Duodenal mucosa (tissue), 2 donors: ENCODE results near the gene CARMIL3.

Experiments
- H3K27ac ChIP-seq: one replicate; pipeline ENCODE4 v1.7.0; 2013; ENCODE audit warnings: low read depth, low read length
- H3K27me3 ChIP-seq, 2 donors: one replicate each; pipeline ENCODE4 v1.7.0; 2013; ENCODE audit warnings: low read length in 2 of 2, control low read depth in 1 of 2; ENCODE audit not compliant: insufficient read depth in 2 of 2, control insufficient read depth in 1 of 2
- H3K36me3 ChIP-seq, 2 donors: one replicate each; pipeline ENCODE4 v1.7.0; 2013; ENCODE audit warnings: low read length in 2 of 2, control low read depth in 1 of 2; ENCODE audit not compliant: insufficient read depth in 2 of 2, control insufficient read depth in 1 of 2
- H3K4me1 ChIP-seq, 2 donors: one replicate each; pipeline ENCODE4 v1.7.0; 2013; ENCODE audit warnings: low read length in 2 of 2, control low read depth in 1 of 2; ENCODE audit not compliant: insufficient read depth in 2 of 2, control insufficient read depth in 1 of 2
- H3K4me3 ChIP-seq, 2 donors: one replicate each; pipeline ENCODE4 v1.7.0; 2013; ENCODE audit warnings: low read length in 2 of 2, low read depth in 1 of 2
- H3K9ac ChIP-seq, 2 donors: one replicate each; pipeline ENCODE4 v1.7.0; 2013; ENCODE audit warnings: low read length in 2 of 2, low read depth in 1 of 2
- H3K9me3 ChIP-seq, 2 donors: one replicate each; pipeline ENCODE4 v1.7.0; 2013; ENCODE audit warnings: low read length in 2 of 2, control low read depth in 1 of 2; ENCODE audit not compliant: control insufficient read depth in 1 of 2

CARMIL3 gene

GRCh38 chr14:24077086-24077485 is 25.3 kb downstream of the CARMIL3 start:
- no peak overlapping the region for H3K9ac ChIP-seq
- H3K27ac ChIP-seq = no peak overlapping the region
- peaks cover 56% of the 10 kb centered on the region in 2 donors for H3K4me1 ChIP-seq
- H3K27me3 ChIP-seq = peaks cover 0 to 3% of the 10 kb centered on the region in 2 donors
- no peak overlapping the region for H3K4me3 ChIP-seq
- no peaks in the 10 kb centered on the region for H3K9me3 ChIP-seq
- H3K36me3 ChIP-seq = no peaks in the 10 kb centered on the region

- H3K27ac ChIP-seq = no peak overlapping the region
- H3K9ac ChIP-seq = no peak overlapping the region
- no peaks in the 10 kb centered on the region for H3K9me3 ChIP-seq
- no peak overlapping the region for H3K4me3 ChIP-seq
- peaks cover 0 to 3% of the 10 kb centered on the region in 2 donors for H3K27me3 ChIP-seq
- no peaks in the 10 kb centered on the region for H3K36me3 ChIP-seq
- H3K4me1 ChIP-seq = peaks cover 46 to 48% of the 10 kb centered on the region in 2 donors
Measured at GRCh38 chr14:24078146-24078545, 26.3 kb downstream of the CARMIL3 start.

GRCh38 chr14:24079491-24080141 is 27.8 kb downstream of the CARMIL3 start:
- no peaks in the 10 kb centered on the region for H3K36me3 ChIP-seq
- peaks cover 31 to 33% of the 10 kb centered on the region in 2 donors for H3K4me1 ChIP-seq
- H3K4me3 ChIP-seq = no peak overlapping the region
- H3K27ac ChIP-seq = no peak overlapping the region
- H3K27me3 ChIP-seq = peaks cover 0 to 3% of the 10 kb centered on the region in 2 donors
- no peaks in the 10 kb centered on the region for H3K9me3 ChIP-seq
- H3K9ac ChIP-seq = no peak overlapping the region

- H3K9me3 ChIP-seq = no peaks in the 10 kb centered on the region
- peak overlapping the region in 1 of 2 donors; percentile 74 for H3K9ac ChIP-seq
- no peak overlapping the region for H3K27ac ChIP-seq
- H3K36me3 ChIP-seq = no peaks in the 10 kb centered on the region
- H3K4me1 ChIP-seq = peaks cover 28 to 32% of the 10 kb centered on the region in 2 donors
- peak overlapping the region; percentile 72 to 73 for H3K4me3 ChIP-seq
- H3K27me3 ChIP-seq = peaks cover 0 to 3% of the 10 kb centered on the region in 2 donors
Measured at GRCh38 chr14:24080142-24080530, 28.3 kb downstream of the CARMIL3 start.

GRCh38 chr14:24080888-24081738 is 29.3 kb downstream of the CARMIL3 start:
- Histone ChIP-seq H3K4me3 (peak overlapping the region; percentile 72 to 73), H3K9me3 (no peaks in the 10 kb centered on the region), H3K4me1 (peaks cover 18 to 22% of the 10 kb centered on the region in 2 donors), H3K9ac (peak overlapping the region; percentile 74 to 77), H3K36me3 (no peaks in the 10 kb centered on the region), H3K27ac (peak overlapping the region; percentile 69), H3K27me3 (peaks cover 0 to 3% of the 10 kb centered on the region in 2 donors)

GRCh38 chr14:24081739-24082211 is 30.0 kb downstream of the CARMIL3 start:
- H3K9me3 ChIP-seq = no peaks in the 10 kb centered on the region
- no peaks in the 10 kb centered on the region for H3K36me3 ChIP-seq
- peak overlapping the region; percentile 58 to 72 for H3K4me3 ChIP-seq
- H3K9ac ChIP-seq = peak overlapping the region; percentile 51 to 56
- peaks cover 14 to 18% of the 10 kb centered on the region in 2 donors for H3K4me1 ChIP-seq
- peaks cover 0 to 3% of the 10 kb centered on the region in 2 donors for H3K27me3 ChIP-seq
- H3K27ac ChIP-seq = peak overlapping the region; percentile 37

GRCh38 chr14:24082411-24083080 is 30.7 kb downstream of the CARMIL3 start:
- Histone ChIP-seq H3K27ac (no peak overlapping the region), H3K4me3 (no peak overlapping the region), H3K4me1 (peaks cover 14 to 18% of the 10 kb centered on the region in 2 donors), H3K36me3 (no peaks in the 10 kb centered on the region), H3K9ac (no peak overlapping the region), H3K9me3 (no peaks in the 10 kb centered on the region), H3K27me3 (peaks cover 0 to 3% of the 10 kb centered on the region in 2 donors)

- Histone ChIP-seq H3K4me1 (peaks cover 14 to 18% of the 10 kb centered on the region in 2 donors), H3K27me3 (peaks cover 0 to 3% of the 10 kb centered on the region in 2 donors), H3K27ac (no peak overlapping the region)
Measured at GRCh38 chr14:24083462-24083861, 31.7 kb downstream of the CARMIL3 start.

GRCh38 chr14:24084440-24084839 is 32.6 kb downstream of the CARMIL3 start:
- no peak overlapping the region for H3K27ac ChIP-seq
- H3K27me3 ChIP-seq = no peaks in the 10 kb centered on the region
- H3K36me3 ChIP-seq = no peaks in the 10 kb centered on the region
- H3K9me3 ChIP-seq = no peaks in the 10 kb centered on the region
- H3K9ac ChIP-seq = no peak overlapping the region
- peaks cover 14 to 18% of the 10 kb centered on the region in 2 donors for H3K4me1 ChIP-seq
- no peak overlapping the region for H3K4me3 ChIP-seq

More at GRCh38 chr14:24083462-24083861, 31.7 kb downstream of the CARMIL3 start:
- no peak overlapping the region for H3K9ac ChIP-seq
- no peak overlapping the region for H3K4me3 ChIP-seq
- no peaks in the 10 kb centered on the region for H3K36me3 ChIP-seq
- H3K9me3 ChIP-seq = no peaks in the 10 kb centered on the region
